DND-41 (cell line): ENCODE data around the gene COL13A1.

Experiments
- EZH2 ChIP-seq: IDR thresholded peaks from 3 replicates; pipeline ENCODE4 v1.6.1; 2012; ENCODE audit warnings: borderline replicate concordance, low read depth, mild to moderate bottlenecking, moderate library complexity, low read length, inconsistent platforms; ENCODE audit not compliant: severe bottlenecking
- TF ChIP-seq, protein P1 (sequence below): IDR thresholded peaks from 2 replicates; pipeline ENCODE4 v1.5.1; 2012; ENCODE audit warnings: borderline replicate concordance, low read length, moderate library complexity, mild to moderate bottlenecking; ENCODE audit not compliant: poor library complexity, severe bottlenecking; ENCODE audit errors: extremely low read depth

GRCh38 chr10:69957886-69958555, 156.3 kb downstream of the COL13A1 start:
- TF ChIP-seq, protein P1, sequence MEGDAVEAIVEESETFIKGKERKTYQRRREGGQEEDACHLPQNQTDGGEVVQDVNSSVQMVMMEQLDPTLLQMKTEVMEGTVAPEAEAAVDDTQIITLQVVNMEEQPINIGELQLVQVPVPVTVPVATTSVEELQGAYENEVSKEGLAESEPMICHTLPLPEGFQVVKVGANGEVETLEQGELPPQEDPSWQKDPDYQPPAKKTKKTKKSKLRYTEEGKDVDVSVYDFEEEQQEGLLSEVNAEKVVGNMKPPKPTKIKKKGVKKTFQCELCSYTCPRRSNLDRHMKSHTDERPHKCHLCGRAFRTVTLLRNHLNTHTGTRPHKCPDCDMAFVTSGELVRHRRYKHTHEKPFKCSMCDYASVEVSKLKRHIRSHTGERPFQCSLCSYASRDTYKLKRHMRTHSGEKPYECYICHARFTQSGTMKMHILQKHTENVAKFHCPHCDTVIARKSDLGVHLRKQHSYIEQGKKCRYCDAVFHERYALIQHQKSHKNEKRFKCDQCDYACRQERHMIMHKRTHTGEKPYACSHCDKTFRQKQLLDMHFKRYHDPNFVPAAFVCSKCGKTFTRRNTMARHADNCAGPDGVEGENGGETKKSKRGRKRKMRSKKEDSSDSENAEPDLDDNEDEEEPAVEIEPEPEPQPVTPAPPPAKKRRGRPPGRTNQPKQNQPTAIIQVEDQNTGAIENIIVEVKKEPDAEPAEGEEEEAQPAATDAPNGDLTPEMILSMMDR: peak; percentile 84
- TF ChIP-seq EZH2: no peak
